Measurements from ENCODE around the gene C1QTNF12.

C1QTNF12 gene

GRCh38 chr1:1228596-1229321 is 17.8 kb downstream of the C1QTNF12 start:
- no peak for DNase-seq (ENCODE audit: low read depth in 3 of 3)

GRCh38 chr1:1228187-1228586 is 18.3 kb downstream of the C1QTNF12 start:
- DNase-seq (ENCODE audit: low read depth in 3 of 3), result no peak

- no peak for DNase-seq (ENCODE audit: low read depth in 3 of 3)
These were observed 19.1 kb downstream of the C1QTNF12 start for GRCh38 chr1:1227386-1227785.

GRCh38 chr1:1226566-1227362 is 19.8 kb downstream of the C1QTNF12 start:
- DNase-seq (ENCODE audit: low read depth in 3 of 3), result no peak

- DNase-seq (ENCODE audit: low read depth in 3 of 3), result no peak
These were observed 20.6 kb downstream of the C1QTNF12 start for GRCh38 chr1:1225913-1226312.

GRCh38 chr1:1225238-1225845 is 21.2 kb downstream of the C1QTNF12 start:
- DNase-seq (ENCODE audit: low read depth in 3 of 3), result no peak

- DNase-seq (ENCODE audit: low read depth in 3 of 3), result no peak
These were observed 22.6 kb downstream of the C1QTNF12 start for GRCh38 chr1:1223891-1224290.

- DNase-seq (ENCODE audit: low read depth in 3 of 3), result no peak
These were observed 23.2 kb downstream of the C1QTNF12 start for GRCh38 chr1:1223321-1223720.

GRCh38 chr1:1222575-1223225 is 23.8 kb downstream of the C1QTNF12 start:
- DNase-seq (ENCODE audit: low read depth in 3 of 3), result no peak

GRCh38 chr1:1221887-1222574 is 24.5 kb downstream of the C1QTNF12 start:
- no peak for DNase-seq (ENCODE audit: low read depth in 3 of 3)

GRCh38 chr1:1220197-1220596 is 26.3 kb downstream of the C1QTNF12 start:
- no peak for DNase-seq (ENCODE audit: low read depth in 3 of 3)

- peak in 1 of 3 experiments; percentile 59 for DNase-seq (ENCODE audit: low read depth in 3 of 3)
These were observed 27.2 kb downstream of the C1QTNF12 start for GRCh38 chr1:1219341-1219740.

- DNase-seq (ENCODE audit: low read depth in 3 of 3), result no peak
These were observed 27.9 kb downstream of the C1QTNF12 start for GRCh38 chr1:1218524-1219200.

- peak in 1 of 3 experiments; percentile 66 for DNase-seq (ENCODE audit: low read depth in 3 of 3)
These were observed 28.6 kb downstream of the C1QTNF12 start for GRCh38 chr1:1217621-1218523.

GRCh38 chr1:1216770-1217620 is 29.5 kb downstream of the C1QTNF12 start:
- no peak for DNase-seq (ENCODE audit: low read depth in 3 of 3)

- DNase-seq (ENCODE audit: low read depth in 3 of 3), result no peak
These were observed 30.5 kb downstream of the C1QTNF12 start for GRCh38 chr1:1215881-1216605.

- no peak for DNase-seq (ENCODE audit: low read depth in 3 of 3)
These were observed 31.3 kb downstream of the C1QTNF12 start for GRCh38 chr1:1215080-1215676.
